Stimulated activated CD4-positive, alpha-beta T cell treated with anti-CD3 and anti-CD28 coated beads, TNF-alpha, amount 100 ng/mL, for 48 hours (primary cell): Measurements from ENCODE around the gene TMEM248.
"Not testable (repeated sequence)": the region's sequence is repeated elsewhere in the genome, so short reads cannot be mapped to it uniquely, and the experiment has no call there.

Source experiments
- DNase-seq, 3 donors: peaks; one replicate each; pipeline ENCODE4 v3.0.0-alpha.2; 2020; ENCODE audit warnings: low read depth in 3 of 3

Gene TMEM248

GRCh38 chr7:66920769-66921395, at the start of gene TMEM248:
Gene TMEM248, plus strand, starts transcription at chr7:66921225. Its CDS starts 20,641 bp downstream, at chr7:66941866.
- peak; percentile 85 to 91 (median 91) for DNase-seq

GRCh38 chr7:66873476-66873875, 47.5 kb upstream of the TMEM248 start:
- no peak for DNase-seq

- DNase-seq, result no peak
Observed at GRCh38 chr7:66877577-66878300, 43.3 kb upstream of the TMEM248 start.

- not testable (repeated sequence) for DNase-seq
Observed at GRCh38 chr7:66878301-66878685, 42.7 kb upstream of the TMEM248 start.

- DNase-seq, result no peak
Observed at GRCh38 chr7:66880053-66880452, 41.0 kb upstream of the TMEM248 start.

- DNase-seq, result not testable (repeated sequence)
Observed at GRCh38 chr7:66880577-66880976, 40.4 kb upstream of the TMEM248 start.

GRCh38 chr7:66883716-66884115, 37.3 kb upstream of the TMEM248 start:
- no peak for DNase-seq

- not testable (repeated sequence) for DNase-seq
Observed at GRCh38 chr7:66884556-66884955, 36.5 kb upstream of the TMEM248 start.

GRCh38 chr7:66886152-66886551, 34.9 kb upstream of the TMEM248 start:
- no peak for DNase-seq

GRCh38 chr7:66888223-66888622, 32.8 kb upstream of the TMEM248 start:
- DNase-seq, result not testable (repeated sequence)

- DNase-seq, result no peak
Observed at GRCh38 chr7:66894463-66895080, 26.5 kb upstream of the TMEM248 start.

GRCh38 chr7:66896441-66896840, 24.6 kb upstream of the TMEM248 start:
- no peak for DNase-seq

- no peak for DNase-seq
Observed at GRCh38 chr7:66899552-66900280, 21.3 kb upstream of the TMEM248 start.

- no peak for DNase-seq
Observed at GRCh38 chr7:66901941-66902843, 18.8 kb upstream of the TMEM248 start.

- no peak for DNase-seq
Observed at GRCh38 chr7:66902844-66903180, 18.2 kb upstream of the TMEM248 start.

GRCh38 chr7:66903360-66904062, 17.5 kb upstream of the TMEM248 start:
- DNase-seq, result no peak

GRCh38 chr7:66904063-66904593, 16.9 kb upstream of the TMEM248 start:
- no peak for DNase-seq

- DNase-seq, result no peak
Observed at GRCh38 chr7:66905278-66905677, 15.7 kb upstream of the TMEM248 start.

- no peak for DNase-seq
Observed at GRCh38 chr7:66905689-66906088, 15.3 kb upstream of the TMEM248 start.

- DNase-seq, result no peak
Observed at GRCh38 chr7:66907731-66908130, 13.3 kb upstream of the TMEM248 start.
